ENCODE data around the gene ERC2.

DNA sequence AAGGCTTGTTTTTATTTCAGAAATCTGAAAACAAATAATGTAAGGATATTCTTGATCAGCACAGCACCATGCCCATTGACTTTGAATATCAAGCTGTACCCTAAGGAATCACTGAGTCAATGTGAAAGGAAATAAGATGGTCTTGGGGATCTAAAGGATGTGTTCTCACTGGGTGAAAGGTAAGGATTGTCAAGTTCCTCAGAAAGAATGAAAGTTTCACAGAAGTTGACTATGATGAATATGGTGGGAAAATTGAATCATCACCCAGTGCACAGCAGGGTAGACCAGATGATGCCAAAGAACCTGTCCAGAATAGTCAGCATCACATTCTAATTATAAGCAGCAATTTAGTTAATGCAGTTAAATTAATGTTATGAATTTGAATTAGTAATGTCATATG lies 16.2 kb downstream of the ERC2 start:
- TF ChIP-seq GATA2 (IDR thresholded peaks at IDR 0.05; ENCODE audit: low read depth, low read length) (no peak), GATA3 (IDR thresholded peaks at IDR 0.05; ENCODE audit: low read depth, low read length) (no peak)

All from SH-SY5Y (cell line).